ENCODE data around the gene GGT5. TPM values are rescaled to one million over a fixed set of nuclear protein-coding genes. Genes with fewer than 3 reads are reported as not detected.

The GGT5 gene
- total and polyA plus RNA-seq, 2 of the 13 experiments (the other 11 are each of a cell fraction or from before 2014, with no cell fraction given): 0.69 to 3.1 TPM

- TF ChIP-seq KLF6 (CRISPR knock-in tag; IDR thresholded peaks at IDR 0.05) (no peak), CBX5 (CRISPR knock-in tag; IDR thresholded peaks at IDR 0.05; ENCODE audit: borderline replicate concordance) (no peak), PBX2 (CRISPR knock-in tag; IDR thresholded peaks at IDR 0.05) (no peak), KDM5A (IDR thresholded peaks at IDR 0.05; ENCODE audit: borderline replicate concordance, low read length) (no peak), GABPA (IDR thresholded peaks at IDR 0.05; ENCODE audit: low read depth, low read length) (no peak), GABPA (CRISPR knock-in tag; IDR thresholded peaks at IDR 0.05; ENCODE audit: low read depth) (no peak), SKIL (CRISPR knock-in tag; IDR thresholded peaks at IDR 0.05; ENCODE audit: borderline replicate concordance) (no peak), ZNF460 (CRISPR knock-in tag; IDR thresholded peaks at IDR 0.05; ENCODE audit: borderline replicate concordance) (no peak), THAP8 (CRISPR knock-in tag; IDR thresholded peaks at IDR 0.05; ENCODE audit: borderline replicate concordance) (no peak), ZNF20 (CRISPR knock-in tag; IDR thresholded peaks at IDR 0.05) (no peak), ZGPAT (CRISPR knock-in tag; IDR thresholded peaks at IDR 0.05) (no peak), ZNF337 (CRISPR knock-in tag; IDR thresholded peaks at IDR 0.05; ENCODE audit: borderline replicate concordance, low read depth) (no peak), ZNF468 (CRISPR knock-in tag; IDR thresholded peaks at IDR 0.05) (no peak), ESRRA (CRISPR knock-in tag; IDR thresholded peaks at IDR 0.05; ENCODE audit: low read depth) (no peak), SMC3 (IDR thresholded peaks at IDR 0.05; ENCODE audit: low read length) (peak; percentile 91), IRF9 (CRISPR knock-in tag; IDR thresholded peaks at IDR 0.05; ENCODE audit: borderline replicate concordance) (no peak), CBX2 (IDR thresholded peaks at IDR 0.05; ENCODE audit: low read depth, low read length) (no peak), CBX2 (CRISPR knock-in tag; IDR thresholded peaks at IDR 0.05; ENCODE audit: low read depth) (no peak), LRRFIP1 (CRISPR knock-in tag; conservative IDR thresholded peaks at IDR 0.05) (no peak), THYN1 (CRISPR knock-in tag; IDR thresholded peaks at IDR 0.05; ENCODE audit: borderline replicate concordance, low read depth) (no peak)
These were observed 55.4 kb downstream of the GGT5 start (continued) for GRCh38 chr22:24189249-24190158.

Measured in HepG2 (cell line).